IMR-90 (cell line): ENCODE data around the gene AGFG1. TPM values are rescaled to one million over a fixed set of nuclear protein-coding genes. Genes with fewer than 3 reads are reported as not detected.

Experiments used
- ATAC-seq: fragments of 200-7000 bp; cut with Tn5 transposase; 2 replicates; pipeline ENCODE4 v1.9.1; 2020; ENCODE audit warnings: low read depth, mild to moderate bottlenecking, moderate library complexity
- BruUV-seq: library from RNA; stranded (reverse); fragments of 400-500 nt; replicated peaks from 2 replicates; lab custom pipeline; 2021; lab: Mats Ljungman, UMichigan
- CTCF ChIA-PET: fragments of 300-600 bp; formaldehyde crosslinking; extraction: SDS; loops from one replicate; lab custom pipeline; 2021; ENCODE audit warnings: antibody characterized with exemption; lab: Yijun Ruan, JAX
- POLR2A ChIA-PET: fragments of 300-600 bp; sonication (Branson Sonifier 250); formaldehyde crosslinking; loops from one replicate; lab custom pipeline; 2022; ENCODE audit warnings: antibody characterized with exemption; ENCODE audit not compliant: unreplicated experiment; lab: Charles Lee
- DNase-seq: peaks from one replicate; pipeline ENCODE4 v3.0.0; 2013
- H2AFZ ChIP-seq: replicated peaks from 2 replicates; pipeline ENCODE3; 2013; ENCODE audit warnings: low read length, mild to moderate bottlenecking; ENCODE audit not compliant: poor library complexity
- H2AK5ac ChIP-seq: 2 replicates; pipeline ENCODE4 v1.6.1; 2013; ENCODE audit warnings: low read depth, low read length, inconsistent platforms
- H2AK9ac ChIP-seq: replicated peaks from 2 replicates; pipeline ENCODE3; 2013; ENCODE audit warnings: mild to moderate bottlenecking, low read depth, low read length, moderate library complexity; ENCODE audit not compliant: poor library complexity
- H2BK120ac ChIP-seq: 2 replicates; pipeline ENCODE4 v1.6.1; 2013; ENCODE audit warnings: low read depth, low read length, inconsistent platforms
- H2BK15ac ChIP-seq: 3 replicates; pipeline ENCODE4 v1.6.1; 2013; ENCODE audit warnings: low read depth, low read length, inconsistent platforms
- H2BK20ac ChIP-seq: 2 replicates; pipeline ENCODE4 v1.6.1; 2013; ENCODE audit warnings: low read depth, mild to moderate bottlenecking, inconsistent platforms, low read length, moderate library complexity
- H2BK5ac ChIP-seq: 2 replicates; pipeline ENCODE4 v1.6.1; 2013; ENCODE audit warnings: mild to moderate bottlenecking, low read depth, low read length, inconsistent platforms; ENCODE audit not compliant: poor library complexity, severe bottlenecking
- H3K14ac ChIP-seq: replicated peaks from 2 replicates; pipeline ENCODE4 v1.6.1; 2013; ENCODE audit warnings: low read depth, low read length, inconsistent platforms
- H3K18ac ChIP-seq: 2 replicates; pipeline ENCODE4 v1.6.1; 2013; ENCODE audit warnings: low read depth, low read length, control low read depth
- H3K23ac ChIP-seq: 2 replicates; pipeline ENCODE4 v1.6.1; 2013; ENCODE audit warnings: low read depth, low read length, inconsistent platforms
- H3K27ac ChIP-seq: 2 replicates; pipeline ENCODE4 v1.5.1; 2013; ENCODE audit warnings: mild to moderate bottlenecking, control low read depth, low read length; ENCODE audit not compliant: insufficient read depth
- H3K27me3 ChIP-seq: 2 replicates; pipeline ENCODE4 v1.6.1; 2013; ENCODE audit warnings: low read length; ENCODE audit not compliant: control insufficient read depth, insufficient read depth
- H3K36me3 ChIP-seq: 2 replicates; pipeline ENCODE4 v1.6.1; 2013; ENCODE audit warnings: low read length, mixed read lengths; ENCODE audit not compliant: control insufficient read depth, insufficient read depth
- H3K4ac ChIP-seq: 2 replicates; pipeline ENCODE4 v1.6.1; 2013; ENCODE audit warnings: low read depth, low read length, inconsistent platforms
- H3K4me1 ChIP-seq: 2 replicates; pipeline ENCODE4 v1.6.1; 2013; ENCODE audit warnings: low read length, mixed read lengths; ENCODE audit not compliant: control insufficient read depth, insufficient read depth
- H3K4me2 ChIP-seq: 2 replicates; pipeline ENCODE4 v1.6.1; 2013; ENCODE audit warnings: low read depth, mild to moderate bottlenecking, control low read depth, low read length, moderate library complexity
- H3K4me3 ChIP-seq: 2 replicates; pipeline ENCODE4 v1.5.1; 2013; ENCODE audit warnings: low read depth, mild to moderate bottlenecking, control low read depth, low read length, moderate library complexity; ENCODE audit not compliant: insufficient read depth
- H3K56ac ChIP-seq: 2 replicates; pipeline ENCODE4 v1.6.1; 2013; ENCODE audit warnings: low read length, inconsistent platforms; ENCODE audit not compliant: insufficient read depth; ENCODE audit errors: extremely low read depth
- H3K79me1 ChIP-seq, 2 experiments: 2 replicates each; pipeline ENCODE4 v1.6.1; 2013; ENCODE audit warnings: low read length in 2 of 2, inconsistent platforms in 1 of 2, low read depth in 1 of 2
- H3K9ac ChIP-seq: 2 replicates; pipeline ENCODE4 v1.6.1; 2013; ENCODE audit warnings: low read depth, low read length, control low read depth
- H3K9me1 ChIP-seq: 2 replicates; pipeline ENCODE4 v1.6.1; 2013; ENCODE audit warnings: low read length, inconsistent platforms; ENCODE audit not compliant: insufficient read depth
- H3K9me3 ChIP-seq: 2 replicates; pipeline ENCODE4 v1.6.1; 2013; ENCODE audit warnings: low read length; ENCODE audit not compliant: control insufficient read depth, insufficient read depth
- H4K20me1 ChIP-seq: 2 replicates; pipeline ENCODE4 v1.6.1; 2013; ENCODE audit warnings: low read length, inconsistent platforms; ENCODE audit not compliant: insufficient read depth
- H4K5ac ChIP-seq: 2 replicates; pipeline ENCODE4 v1.6.1; 2013; ENCODE audit warnings: mild to moderate bottlenecking, low read depth, low read length, control low read depth
- H4K8ac ChIP-seq, 2 experiments: 2 replicates each; pipeline ENCODE4 v1.6.1; 2013; ENCODE audit warnings: low read depth in 2 of 2, low read length in 2 of 2, control low read depth in 1 of 2, inconsistent platforms in 1 of 2
- H4K91ac ChIP-seq: 2 replicates; pipeline ENCODE4 v1.6.1; 2013; ENCODE audit warnings: low read depth, low read length, inconsistent platforms; ENCODE audit not compliant: insufficient read depth
- BHLHE40 ChIP-seq: fragments of 150-350 bp; IDR thresholded peaks from 2 replicates; pipeline ENCODE4 v1.6.1; 2016; ENCODE audit warnings: mild to moderate bottlenecking, low read depth, low read length
- CEBPB ChIP-seq: IDR thresholded peaks from 2 replicates; pipeline ENCODE4 v1.6.1; 2012; ENCODE audit warnings: low read depth, low read length, improper control_type of control experiment
- FOS ChIP-seq: fragments of 150-350 bp; IDR thresholded peaks from 2 replicates; pipeline ENCODE4 v1.6.1; 2016; ENCODE audit warnings: low read depth, low read length
- MAZ ChIP-seq: IDR thresholded peaks from 2 replicates; pipeline ENCODE4 v1.6.1; 2012; ENCODE audit warnings: low read depth, mild to moderate bottlenecking, low read length, improper control_type of control experiment, moderate library complexity, borderline replicate concordance
- RAD21 ChIP-seq: IDR thresholded peaks from 2 replicates; pipeline ENCODE4 v1.6.1; 2012; ENCODE audit warnings: low read length, improper control_type of control experiment
- SMC3 ChIP-seq: fragments of 150-350 bp; IDR thresholded peaks from 2 replicates; pipeline ENCODE4 v1.6.1; 2016; ENCODE audit warnings: low read depth, mild to moderate bottlenecking, antibody characterized with exemption, low read length, moderate library complexity
- WGBS, 2 experiments: methylation state at CpG; one replicate each; pipeline versions ENCODE4 v1.1.5 to v1.1.7; 2013; ENCODE audit warnings: missing lambda C conversion rate in 2 of 2; ENCODE audit not compliant: insufficient read length in 1 of 2; ENCODE audit errors: extremely low coverage in 2 of 2; 5-methylcytosine and 5-hydroxymethylcytosine counted together
- dilution Hi-C: fragments of 300-500 bp; cut with HindIII; formaldehyde crosslinking; loops from one replicate; pipeline ENCODE4 v1.14.3; 2018; ENCODE audit warnings: low sequenced_read_pairs; ENCODE audit not compliant: unreplicated experiment
- in situ Hi-C: fragments of 300-500 bp; cut with MboI; formaldehyde crosslinking; loops from 3 replicates; pipeline ENCODE4 v1.14.3; 2019; ENCODE audit warnings: low sequenced_read_pairs, inconsistent platforms, mixed read lengths
- intact Hi-C: fragments of 100-400 bp; cut with micrococcal nuclease; formaldehyde crosslinking; loops from 2 replicates; pipeline ENCODE4 v1.10.0; 2022
- polyA plus RNA-seq, 3 experiments: library from polyadenylated mRNA; depleted of rRNA; stranded (reverse); fragments of >200 nt; gene quantifications; 2 replicates each; pipeline ENCODE4 v1.2.3, GENCODE V29; 2012; ENCODE audit warnings: low replicate concordance in 1 of 3
- total RNA-seq: library from RNA; depleted of rRNA; stranded (reverse); fragments of >200 nt; gene quantifications from 2 replicates; pipeline ENCODE4 v1.2.3, GENCODE V29; 2012
- TF ChIP-seq, protein P1 (sequence below): conservative IDR thresholded peaks from 2 replicates; pipeline ENCODE4 v1.5.1; 2012; ENCODE audit warnings: mild to moderate bottlenecking, low read depth, low read length, improper control_type of control experiment

Gene AGFG1
- total and polyA plus RNA-seq, 2 of the 4 experiments (the other 2 are of a cell fraction) = 58.4 to 126 TPM

DNA sequence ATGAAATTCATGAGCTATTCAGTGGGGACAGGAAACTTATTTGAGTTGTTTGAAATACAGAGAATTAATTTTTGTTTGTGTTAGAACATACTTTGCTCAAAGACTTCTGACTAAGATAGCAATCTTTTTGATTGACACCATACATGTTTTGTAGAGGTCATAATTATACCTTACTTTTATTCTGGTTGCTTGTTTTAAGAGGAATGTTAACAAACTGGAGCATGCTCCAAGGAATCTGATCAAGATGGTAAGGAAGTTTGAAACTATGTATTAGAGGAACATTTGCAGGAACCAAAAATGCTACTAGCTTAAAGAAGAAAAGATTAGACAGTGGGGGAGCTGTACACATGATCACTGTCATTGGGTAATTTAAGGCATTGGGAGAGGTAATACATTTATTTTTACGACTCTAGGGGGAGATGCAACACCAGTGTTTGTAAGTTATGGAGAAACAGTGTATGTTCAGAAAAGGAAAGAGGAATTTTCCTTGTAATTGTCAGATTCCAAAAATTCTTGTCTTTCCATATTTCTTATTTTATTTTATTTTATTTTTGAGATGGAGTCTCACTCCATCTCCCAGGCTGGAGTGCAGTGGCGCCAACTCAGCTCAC is 8.0 kb downstream of the AGFG1 start:
- peaks cover 4 to 24% of the 10 kb centered on the region in 2 experiments; a peak in 3 of 4 replicates for H3K79me1 ChIP-seq
- H3K9me3 ChIP-seq = no peaks in the 10 kb centered on the region
- DNase-seq (peak; percentile 58), ATAC-seq (peak; percentile 86)
- no peak overlapping the region; the same call in 1 of the 2 replicates for H3K27ac ChIP-seq
- H3K9me1 ChIP-seq = 0 out of 2 replicates have a peak, but pooled peaks cover 3% of the 10 kb centered on the region
- peaks cover 5% of the 10 kb centered on the region for H3K4me1 ChIP-seq
- H2BK15ac ChIP-seq = no peak overlapping the region
- in situ Hi-C loops (loop anchor here (5.0 to 10.0 kb wide), 2 partner anchors 37 to 285 kb away; no protein-coding TSS in a partner anchor), dilution Hi-C loops (no loop called here), intact Hi-C loops (loop anchor here (2.0 to 10.0 kb wide), 5 partner anchors 33 to 405 kb away; no protein-coding TSS in a partner anchor)
- POLR2A ChIA-PET = interaction anchor here (0.6 kb wide), 1 partner anchor 570 kb away, joined by 3 read pairs; no protein-coding TSS in a partner anchor
- no peak overlapping the region for H3K23ac ChIP-seq
- no peak overlapping the region; the same call in 1 of the 2 replicates for H3K4me2 ChIP-seq
- no peak overlapping the region for H4K8ac ChIP-seq
- no peak overlapping the region for H2BK20ac ChIP-seq
- no peaks in the 10 kb centered on the region for H3K36me3 ChIP-seq
- H3K9ac ChIP-seq = no peak overlapping the region
- no peak overlapping the region for H2AK5ac ChIP-seq
- peaks cover 82% of the 10 kb centered on the region for H4K20me1 ChIP-seq
- H2AK9ac ChIP-seq = no peak overlapping the region
- WGBS, 2 experiments = no CpG with 5 or more reads among the region's 2 CpGs
- H3K14ac ChIP-seq = no peak overlapping the region
- no peaks in the 10 kb centered on the region for H3K27me3 ChIP-seq
- TF ChIP-seq SMC3 = peak; percentile 40
- no peak for TF ChIP-seq BHLHE40
- peak; percentile 63 for TF ChIP-seq RAD21
- TF ChIP-seq, protein P1, sequence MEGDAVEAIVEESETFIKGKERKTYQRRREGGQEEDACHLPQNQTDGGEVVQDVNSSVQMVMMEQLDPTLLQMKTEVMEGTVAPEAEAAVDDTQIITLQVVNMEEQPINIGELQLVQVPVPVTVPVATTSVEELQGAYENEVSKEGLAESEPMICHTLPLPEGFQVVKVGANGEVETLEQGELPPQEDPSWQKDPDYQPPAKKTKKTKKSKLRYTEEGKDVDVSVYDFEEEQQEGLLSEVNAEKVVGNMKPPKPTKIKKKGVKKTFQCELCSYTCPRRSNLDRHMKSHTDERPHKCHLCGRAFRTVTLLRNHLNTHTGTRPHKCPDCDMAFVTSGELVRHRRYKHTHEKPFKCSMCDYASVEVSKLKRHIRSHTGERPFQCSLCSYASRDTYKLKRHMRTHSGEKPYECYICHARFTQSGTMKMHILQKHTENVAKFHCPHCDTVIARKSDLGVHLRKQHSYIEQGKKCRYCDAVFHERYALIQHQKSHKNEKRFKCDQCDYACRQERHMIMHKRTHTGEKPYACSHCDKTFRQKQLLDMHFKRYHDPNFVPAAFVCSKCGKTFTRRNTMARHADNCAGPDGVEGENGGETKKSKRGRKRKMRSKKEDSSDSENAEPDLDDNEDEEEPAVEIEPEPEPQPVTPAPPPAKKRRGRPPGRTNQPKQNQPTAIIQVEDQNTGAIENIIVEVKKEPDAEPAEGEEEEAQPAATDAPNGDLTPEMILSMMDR = peak; percentile 56
- TF ChIP-seq MAZ = no peak
- TF ChIP-seq FOS = no peak
- TF ChIP-seq CEBPB = peak; percentile 53; the same call in 1 of the 2 replicates
- H3K4me3 ChIP-seq = no peak overlapping the region
- H3K4ac ChIP-seq = no peak overlapping the region
- CTCF ChIA-PET = interaction anchor here (0.6 to 1.6 kb wide), 2 partner anchors 100 to 286 kb away, joined by 4 to 8 read pairs; no protein-coding TSS in a partner anchor
- no peak overlapping the region for H3K18ac ChIP-seq
- no peak overlapping the region for H2BK5ac ChIP-seq
- no TSS peak for BruUV-seq
- H3K56ac ChIP-seq = no peak overlapping the region
- no peak overlapping the region for H4K91ac ChIP-seq
- H2AFZ ChIP-seq = no peak overlapping the region
- no peak overlapping the region for H2BK120ac ChIP-seq
- H4K5ac ChIP-seq = no peak overlapping the region
